Neural crest cell (in vitro differentiated cells): ENCODE measurements around the gene TRIO. TPM values are rescaled to one million over a fixed set of nuclear protein-coding genes. Genes with fewer than 3 reads are reported as not detected.
A peak's percentile ranks its signal among the peaks of the same experiment; 100 is the strongest.

Experiments used
- DNase-seq: peaks from one replicate; pipeline ENCODE4 v3.0.0; 2021; ENCODE audit warnings: low read depth, mixed read lengths, low spot score
- H3K27ac Mint-ChIP-seq: one replicate; pipeline ENCODE4 v1.8.0; 2021; ENCODE audit warnings: mild to moderate bottlenecking, mixed read lengths; ENCODE audit not compliant: unreplicated experiment
- H3K27me3 Mint-ChIP-seq: 2 replicates; pipeline ENCODE4 v1.8.0; 2021; ENCODE audit warnings: low read depth, mild to moderate bottlenecking, mixed read lengths
- H3K36me3 Mint-ChIP-seq: 2 replicates; pipeline ENCODE4 v1.8.0; 2021; ENCODE audit warnings: low read depth, mild to moderate bottlenecking, mixed read lengths
- H3K4me1 Mint-ChIP-seq: 2 replicates; pipeline ENCODE4 v1.8.0; 2021; ENCODE audit warnings: mixed read lengths
- H3K4me3 Mint-ChIP-seq: one replicate; pipeline ENCODE4 v1.8.0; 2021; ENCODE audit warnings: mild to moderate bottlenecking, mixed read lengths
- H3K9me3 Mint-ChIP-seq: 2 replicates; pipeline ENCODE4 v1.8.0; 2021; ENCODE audit warnings: mixed read lengths
- total RNA-seq: library from RNA; stranded (reverse); gene quantifications from 2 replicates; pipeline ENCODE4 v1.2.1, GENCODE V29; 2021
- TF ChIP-seq, protein P1 (sequence below): fragments of 200-600 bp; sonication (generic); conservative IDR thresholded peaks from 2 replicates; pipeline ENCODE4 v1.5.0; 2021; ENCODE audit warnings: antibody characterized with exemption, mild to moderate bottlenecking

TRIO gene
- total RNA-seq, 1 donor from 2014 or later: 134 TPM

DNA sequence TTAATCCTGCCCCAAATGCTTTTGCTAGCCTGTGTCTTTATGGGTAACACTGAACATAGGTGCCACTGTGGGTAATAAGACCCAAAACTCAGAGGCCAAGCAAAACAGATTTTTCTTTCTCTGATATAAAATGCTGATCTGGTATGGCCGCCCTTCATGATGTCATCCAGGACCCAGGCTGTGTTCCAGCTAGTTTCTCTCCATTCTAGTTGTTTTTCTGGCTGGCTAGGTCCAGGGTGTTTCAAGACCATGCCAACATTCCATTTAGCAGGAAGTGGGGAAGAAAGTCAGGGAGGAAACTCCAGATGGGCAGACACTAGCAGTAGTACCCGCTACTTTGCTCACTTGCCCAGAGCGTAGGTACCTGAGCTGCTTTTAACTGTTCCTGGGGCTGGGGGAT is 254.6 kb downstream of the TRIO start:
- peaks cover 16% of the 10 kb centered on the region for H3K4me1 Mint-ChIP-seq
- H3K27me3 Mint-ChIP-seq: no peaks in the 10 kb centered on the region
- peaks cover 26% of the 10 kb centered on the region for H3K36me3 Mint-ChIP-seq
- H3K27ac Mint-ChIP-seq: no peak overlapping the region
- peaks cover 4% of the 10 kb centered on the region for H3K9me3 Mint-ChIP-seq
- no peak overlapping the region for H3K4me3 Mint-ChIP-seq
- DNase-seq: no peak
- TF ChIP-seq, protein P1, sequence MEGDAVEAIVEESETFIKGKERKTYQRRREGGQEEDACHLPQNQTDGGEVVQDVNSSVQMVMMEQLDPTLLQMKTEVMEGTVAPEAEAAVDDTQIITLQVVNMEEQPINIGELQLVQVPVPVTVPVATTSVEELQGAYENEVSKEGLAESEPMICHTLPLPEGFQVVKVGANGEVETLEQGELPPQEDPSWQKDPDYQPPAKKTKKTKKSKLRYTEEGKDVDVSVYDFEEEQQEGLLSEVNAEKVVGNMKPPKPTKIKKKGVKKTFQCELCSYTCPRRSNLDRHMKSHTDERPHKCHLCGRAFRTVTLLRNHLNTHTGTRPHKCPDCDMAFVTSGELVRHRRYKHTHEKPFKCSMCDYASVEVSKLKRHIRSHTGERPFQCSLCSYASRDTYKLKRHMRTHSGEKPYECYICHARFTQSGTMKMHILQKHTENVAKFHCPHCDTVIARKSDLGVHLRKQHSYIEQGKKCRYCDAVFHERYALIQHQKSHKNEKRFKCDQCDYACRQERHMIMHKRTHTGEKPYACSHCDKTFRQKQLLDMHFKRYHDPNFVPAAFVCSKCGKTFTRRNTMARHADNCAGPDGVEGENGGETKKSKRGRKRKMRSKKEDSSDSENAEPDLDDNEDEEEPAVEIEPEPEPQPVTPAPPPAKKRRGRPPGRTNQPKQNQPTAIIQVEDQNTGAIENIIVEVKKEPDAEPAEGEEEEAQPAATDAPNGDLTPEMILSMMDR: no peak

DNA sequence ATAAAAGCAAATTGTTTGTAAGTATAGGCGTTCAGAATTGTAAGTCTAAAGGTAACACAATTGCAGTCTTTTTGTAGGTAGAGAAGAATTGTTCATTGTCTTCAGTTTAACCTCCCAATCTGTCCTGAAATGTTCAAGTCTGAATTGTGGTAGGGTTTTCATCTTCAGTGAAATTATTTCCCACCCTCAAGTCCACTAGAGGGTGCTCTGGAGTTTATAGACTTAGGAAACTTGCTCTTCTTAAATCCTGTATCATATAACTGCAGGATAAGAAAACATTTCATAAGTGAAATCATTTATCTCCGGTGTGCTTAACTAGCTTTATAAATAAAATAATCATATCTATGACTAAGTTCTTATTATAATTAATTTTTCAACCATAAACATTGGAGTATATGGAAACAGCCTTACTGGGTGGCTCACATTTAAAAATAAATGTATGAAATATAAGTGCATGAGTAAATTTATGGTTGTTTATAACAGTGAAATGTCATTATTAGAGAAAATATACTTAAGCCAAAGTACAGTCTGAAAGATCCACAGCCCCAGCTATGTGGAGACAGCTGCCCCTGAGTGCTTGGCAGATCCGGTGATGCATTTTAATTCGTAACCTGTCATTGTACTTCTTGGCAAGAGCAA is 256.0 kb downstream of the TRIO start:
- no peaks in the 10 kb centered on the region for H3K27me3 Mint-ChIP-seq
- TF ChIP-seq, protein P1: peak; percentile 84
- peaks cover 4% of the 10 kb centered on the region for H3K9me3 Mint-ChIP-seq
- H3K36me3 Mint-ChIP-seq: peaks cover 22% of the 10 kb centered on the region
- peaks cover 16% of the 10 kb centered on the region for H3K4me1 Mint-ChIP-seq
- H3K4me3 Mint-ChIP-seq: no peak overlapping the region
- no peak for DNase-seq
- H3K27ac Mint-ChIP-seq: no peak overlapping the region

DNA sequence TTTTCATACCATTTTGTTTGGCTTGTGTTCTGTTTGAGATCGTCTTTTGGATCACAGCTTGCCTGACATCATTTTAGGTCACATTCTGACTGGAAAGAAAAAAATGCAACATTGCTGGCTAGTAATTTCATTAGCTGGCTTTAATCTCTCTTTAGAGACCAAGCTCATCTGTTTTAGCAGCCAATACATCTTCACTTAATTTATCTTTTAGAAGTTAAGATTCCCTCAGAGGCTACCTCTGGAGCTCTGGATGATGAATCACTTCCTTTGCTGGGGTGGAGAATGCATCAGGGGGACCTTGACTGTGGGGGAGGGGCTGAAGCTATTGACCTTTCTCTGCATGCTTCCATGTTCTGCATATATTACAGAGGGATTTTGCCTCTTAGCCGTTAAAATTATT is 256.9 kb downstream of the TRIO start:
- Mint-ChIP-seq H3K36me3 (peaks cover 22% of the 10 kb centered on the region), H3K27me3 (no peaks in the 10 kb centered on the region), H3K9me3 (peaks cover 4% of the 10 kb centered on the region), H3K4me1 (peaks cover 16% of the 10 kb centered on the region), H3K27ac (peak overlapping the region; percentile 37), H3K4me3 (no peak overlapping the region)
- DNase-seq: no peak
- TF ChIP-seq, protein P1: no peak

DNA sequence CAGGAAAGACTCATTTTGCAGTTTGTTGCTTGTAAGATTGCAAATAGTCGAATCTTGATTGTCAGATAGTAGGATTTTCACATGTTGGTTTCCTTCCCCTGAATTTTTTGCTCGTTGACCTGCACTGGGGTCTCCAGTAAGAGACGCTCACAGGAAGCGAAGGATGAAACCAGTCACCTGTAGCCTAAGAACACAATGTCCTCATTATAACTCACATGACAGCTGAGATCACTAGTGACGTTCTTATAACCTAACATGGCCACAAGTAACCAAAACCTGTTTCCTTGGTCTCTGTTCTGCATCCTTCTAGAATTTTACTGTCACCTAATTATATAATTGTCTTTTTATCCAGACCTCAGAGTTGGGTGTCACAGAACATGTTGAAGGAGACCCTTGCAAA is 257.5 kb downstream of the TRIO start:
- peaks cover 24% of the 10 kb centered on the region for H3K36me3 Mint-ChIP-seq
- no peak for DNase-seq
- H3K4me3 Mint-ChIP-seq: no peak overlapping the region
- peaks cover 4% of the 10 kb centered on the region for H3K9me3 Mint-ChIP-seq
- TF ChIP-seq, protein P1: no peak
- H3K4me1 Mint-ChIP-seq: peaks cover 16% of the 10 kb centered on the region
- H3K27me3 Mint-ChIP-seq: no peaks in the 10 kb centered on the region
- peak overlapping the region; percentile 12 for H3K27ac Mint-ChIP-seq

DNA sequence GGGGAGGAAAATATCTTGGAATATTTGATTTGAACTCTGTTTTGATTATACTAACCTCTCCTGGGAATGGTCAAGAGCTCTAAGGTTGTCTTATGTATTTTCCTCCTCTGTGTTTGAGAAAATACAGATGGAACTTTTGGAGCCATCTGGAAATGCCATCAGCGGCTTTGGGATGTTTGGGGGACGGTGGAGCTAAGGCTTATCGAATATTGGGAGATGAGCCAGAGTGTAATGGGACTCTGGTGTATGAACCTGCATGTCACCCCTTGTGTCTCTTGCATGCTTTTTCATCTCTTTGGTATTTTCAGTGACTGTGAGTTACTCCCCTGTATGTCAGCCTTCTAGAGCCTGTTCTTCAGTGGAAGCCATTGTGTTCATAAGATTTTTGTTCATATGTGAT is 258.5 kb downstream of the TRIO start:
- H3K36me3 Mint-ChIP-seq: peaks cover 24% of the 10 kb centered on the region
- H3K4me1 Mint-ChIP-seq: peaks cover 16% of the 10 kb centered on the region
- no peaks in the 10 kb centered on the region for H3K27me3 Mint-ChIP-seq
- DNase-seq: no peak
- no peak overlapping the region for H3K4me3 Mint-ChIP-seq
- TF ChIP-seq, protein P1: no peak
- no peak overlapping the region for H3K27ac Mint-ChIP-seq
- peaks cover 4% of the 10 kb centered on the region for H3K9me3 Mint-ChIP-seq
